IMR-90 (cell line): ENCODE data around the gene VSX2. TPM values are rescaled to one million over a fixed set of nuclear protein-coding genes. Genes with fewer than 3 reads are reported as not detected.

Source experiments
- ATAC-seq: fragments of 200-7000 bp; cut with Tn5 transposase; 2 replicates; pipeline ENCODE4 v1.9.1; 2020; ENCODE audit warnings: low read depth, mild to moderate bottlenecking, moderate library complexity
- BruUV-seq: library from RNA; stranded (reverse); fragments of 400-500 nt; replicated peaks from 2 replicates; lab custom pipeline; 2021; lab: Mats Ljungman, UMichigan
- CTCF ChIA-PET: fragments of 300-600 bp; formaldehyde crosslinking; extraction: SDS; loops from one replicate; lab custom pipeline; 2021; ENCODE audit warnings: antibody characterized with exemption; lab: Yijun Ruan, JAX
- POLR2A ChIA-PET: fragments of 300-600 bp; sonication (Branson Sonifier 250); formaldehyde crosslinking; loops from one replicate; lab custom pipeline; 2022; ENCODE audit warnings: antibody characterized with exemption; ENCODE audit not compliant: unreplicated experiment; lab: Charles Lee
- DNase-seq: peaks from one replicate; pipeline ENCODE4 v3.0.0; 2013
- H2AFZ ChIP-seq: replicated peaks from 2 replicates; pipeline ENCODE3; 2013; ENCODE audit warnings: low read length, mild to moderate bottlenecking; ENCODE audit not compliant: poor library complexity
- H2AK5ac ChIP-seq: 2 replicates; pipeline ENCODE4 v1.6.1; 2013; ENCODE audit warnings: low read depth, low read length, inconsistent platforms
- H2AK9ac ChIP-seq: replicated peaks from 2 replicates; pipeline ENCODE3; 2013; ENCODE audit warnings: mild to moderate bottlenecking, low read depth, low read length, moderate library complexity; ENCODE audit not compliant: poor library complexity
- H2BK120ac ChIP-seq: 2 replicates; pipeline ENCODE4 v1.6.1; 2013; ENCODE audit warnings: low read depth, low read length, inconsistent platforms
- H2BK15ac ChIP-seq: 3 replicates; pipeline ENCODE4 v1.6.1; 2013; ENCODE audit warnings: low read depth, low read length, inconsistent platforms
- H2BK20ac ChIP-seq: 2 replicates; pipeline ENCODE4 v1.6.1; 2013; ENCODE audit warnings: low read depth, mild to moderate bottlenecking, inconsistent platforms, low read length, moderate library complexity
- H2BK5ac ChIP-seq: 2 replicates; pipeline ENCODE4 v1.6.1; 2013; ENCODE audit warnings: mild to moderate bottlenecking, low read depth, low read length, inconsistent platforms; ENCODE audit not compliant: poor library complexity, severe bottlenecking
- H3K14ac ChIP-seq: replicated peaks from 2 replicates; pipeline ENCODE4 v1.6.1; 2013; ENCODE audit warnings: low read depth, low read length, inconsistent platforms
- H3K18ac ChIP-seq: 2 replicates; pipeline ENCODE4 v1.6.1; 2013; ENCODE audit warnings: low read depth, low read length, control low read depth
- H3K23ac ChIP-seq: 2 replicates; pipeline ENCODE4 v1.6.1; 2013; ENCODE audit warnings: low read depth, low read length, inconsistent platforms
- H3K27ac ChIP-seq: 2 replicates; pipeline ENCODE4 v1.5.1; 2013; ENCODE audit warnings: mild to moderate bottlenecking, control low read depth, low read length; ENCODE audit not compliant: insufficient read depth
- H3K27me3 ChIP-seq: 2 replicates; pipeline ENCODE4 v1.6.1; 2013; ENCODE audit warnings: low read length; ENCODE audit not compliant: control insufficient read depth, insufficient read depth
- H3K36me3 ChIP-seq: 2 replicates; pipeline ENCODE4 v1.6.1; 2013; ENCODE audit warnings: low read length, mixed read lengths; ENCODE audit not compliant: control insufficient read depth, insufficient read depth
- H3K4ac ChIP-seq: 2 replicates; pipeline ENCODE4 v1.6.1; 2013; ENCODE audit warnings: low read depth, low read length, inconsistent platforms
- H3K4me1 ChIP-seq: 2 replicates; pipeline ENCODE4 v1.6.1; 2013; ENCODE audit warnings: low read length, mixed read lengths; ENCODE audit not compliant: control insufficient read depth, insufficient read depth
- H3K4me2 ChIP-seq: 2 replicates; pipeline ENCODE4 v1.6.1; 2013; ENCODE audit warnings: low read depth, mild to moderate bottlenecking, control low read depth, low read length, moderate library complexity
- H3K4me3 ChIP-seq: 2 replicates; pipeline ENCODE4 v1.5.1; 2013; ENCODE audit warnings: low read depth, mild to moderate bottlenecking, control low read depth, low read length, moderate library complexity; ENCODE audit not compliant: insufficient read depth
- H3K56ac ChIP-seq: 2 replicates; pipeline ENCODE4 v1.6.1; 2013; ENCODE audit warnings: low read length, inconsistent platforms; ENCODE audit not compliant: insufficient read depth; ENCODE audit errors: extremely low read depth
- H3K79me1 ChIP-seq, 2 experiments: 2 replicates each; pipeline ENCODE4 v1.6.1; 2013; ENCODE audit warnings: low read length in 2 of 2, inconsistent platforms in 1 of 2, low read depth in 1 of 2
- H3K9ac ChIP-seq: 2 replicates; pipeline ENCODE4 v1.6.1; 2013; ENCODE audit warnings: low read depth, low read length, control low read depth
- H3K9me1 ChIP-seq: 2 replicates; pipeline ENCODE4 v1.6.1; 2013; ENCODE audit warnings: low read length, inconsistent platforms; ENCODE audit not compliant: insufficient read depth
- H3K9me3 ChIP-seq: 2 replicates; pipeline ENCODE4 v1.6.1; 2013; ENCODE audit warnings: low read length; ENCODE audit not compliant: control insufficient read depth, insufficient read depth
- H4K20me1 ChIP-seq: 2 replicates; pipeline ENCODE4 v1.6.1; 2013; ENCODE audit warnings: low read length, inconsistent platforms; ENCODE audit not compliant: insufficient read depth
- H4K5ac ChIP-seq: 2 replicates; pipeline ENCODE4 v1.6.1; 2013; ENCODE audit warnings: mild to moderate bottlenecking, low read depth, low read length, control low read depth
- H4K8ac ChIP-seq, 2 experiments: 2 replicates each; pipeline ENCODE4 v1.6.1; 2013; ENCODE audit warnings: low read depth in 2 of 2, low read length in 2 of 2, control low read depth in 1 of 2, inconsistent platforms in 1 of 2
- H4K91ac ChIP-seq: 2 replicates; pipeline ENCODE4 v1.6.1; 2013; ENCODE audit warnings: low read depth, low read length, inconsistent platforms; ENCODE audit not compliant: insufficient read depth
- BHLHE40 ChIP-seq: fragments of 150-350 bp; IDR thresholded peaks from 2 replicates; pipeline ENCODE4 v1.6.1; 2016; ENCODE audit warnings: mild to moderate bottlenecking, low read depth, low read length
- CEBPB ChIP-seq: IDR thresholded peaks from 2 replicates; pipeline ENCODE4 v1.6.1; 2012; ENCODE audit warnings: low read depth, low read length, improper control_type of control experiment
- CHD1 ChIP-seq: IDR thresholded peaks from 2 replicates; pipeline ENCODE4 v1.6.1; 2012; ENCODE audit warnings: low read depth, low read length, improper control_type of control experiment
- FOS ChIP-seq: fragments of 150-350 bp; IDR thresholded peaks from 2 replicates; pipeline ENCODE4 v1.6.1; 2016; ENCODE audit warnings: low read depth, low read length
- MAFK ChIP-seq: IDR thresholded peaks from 2 replicates; pipeline ENCODE4 v1.6.1; 2012; ENCODE audit warnings: low read depth, low read length, improper control_type of control experiment
- MAZ ChIP-seq: IDR thresholded peaks from 2 replicates; pipeline ENCODE4 v1.6.1; 2012; ENCODE audit warnings: low read depth, mild to moderate bottlenecking, low read length, improper control_type of control experiment, moderate library complexity, borderline replicate concordance
- MXI1 ChIP-seq: IDR thresholded peaks from 2 replicates; pipeline ENCODE4 v1.6.1; 2012; ENCODE audit warnings: low read depth, mild to moderate bottlenecking, low read length, moderate library complexity, borderline replicate concordance
- NFE2L2 ChIP-seq: fragments of 150-350 bp; IDR thresholded peaks from 2 replicates; pipeline ENCODE4 v1.6.1; 2016; ENCODE audit warnings: low read depth, mild to moderate bottlenecking, low read length
- POLR2A ChIP-seq: IDR thresholded peaks from 2 replicates; pipeline ENCODE4 v1.6.1; 2012; ENCODE audit warnings: mild to moderate bottlenecking, low read depth, low read length
- RAD21 ChIP-seq: IDR thresholded peaks from 2 replicates; pipeline ENCODE4 v1.6.1; 2012; ENCODE audit warnings: low read length, improper control_type of control experiment
- RFX5 ChIP-seq: IDR thresholded peaks from 2 replicates; pipeline ENCODE4 v1.8.0; 2012; ENCODE audit warnings: low read depth, mild to moderate bottlenecking, low read length, moderate library complexity
- WGBS, 2 experiments: methylation state at CpG; one replicate each; pipeline versions ENCODE4 v1.1.5 to v1.1.7; 2013; ENCODE audit warnings: missing lambda C conversion rate in 2 of 2; ENCODE audit not compliant: insufficient read length in 1 of 2; ENCODE audit errors: extremely low coverage in 2 of 2; 5-methylcytosine and 5-hydroxymethylcytosine counted together
- dilution Hi-C: fragments of 300-500 bp; cut with HindIII; formaldehyde crosslinking; loops from one replicate; pipeline ENCODE4 v1.14.3; 2018; ENCODE audit warnings: low sequenced_read_pairs; ENCODE audit not compliant: unreplicated experiment
- in situ Hi-C: fragments of 300-500 bp; cut with MboI; formaldehyde crosslinking; loops from 3 replicates; pipeline ENCODE4 v1.14.3; 2019; ENCODE audit warnings: low sequenced_read_pairs, inconsistent platforms, mixed read lengths
- intact Hi-C: fragments of 100-400 bp; cut with micrococcal nuclease; formaldehyde crosslinking; loops from 2 replicates; pipeline ENCODE4 v1.10.0; 2022
- polyA plus RNA-seq, 3 experiments: library from polyadenylated mRNA; depleted of rRNA; stranded (reverse); fragments of >200 nt; gene quantifications; 2 replicates each; pipeline ENCODE4 v1.2.3, GENCODE V29; 2012; ENCODE audit warnings: low replicate concordance in 1 of 3
- total RNA-seq: library from RNA; depleted of rRNA; stranded (reverse); fragments of >200 nt; gene quantifications from 2 replicates; pipeline ENCODE4 v1.2.3, GENCODE V29; 2012
- TF ChIP-seq, protein P1 (sequence below): conservative IDR thresholded peaks from 2 replicates; pipeline ENCODE4 v1.5.1; 2012; ENCODE audit warnings: mild to moderate bottlenecking, low read depth, low read length, improper control_type of control experiment

Gene VSX2
- total and polyA plus RNA-seq, 2 of the 4 experiments (the other 2 are of a cell fraction): not detected

- Histone ChIP-seq H3K9me1 (no peaks in the 10 kb centered on the region), H2BK5ac (no peak overlapping the region), H3K9ac (no peak overlapping the region), H3K4me3 (no peak overlapping the region), H3K4ac (no peak overlapping the region), H2AK5ac (no peak overlapping the region), H3K18ac (no peak overlapping the region), H4K20me1 (no peaks in the 10 kb centered on the region), H2BK120ac (no peak overlapping the region), H3K27me3 (peaks cover 62% of the 10 kb centered on the region), H3K9me3 (no peaks in the 10 kb centered on the region), H2AFZ (no peak overlapping the region), H2BK15ac (no peak overlapping the region), H3K4me2 (no peak overlapping the region), H3K79me1 (no peaks in the 10 kb centered on the region), H3K27ac (no peak overlapping the region), H2BK20ac (no peak overlapping the region), H4K8ac (no peak overlapping the region), H3K56ac (no peak overlapping the region), H3K4me1 (no peaks in the 10 kb centered on the region), H4K5ac (no peak overlapping the region), H3K14ac (no peak overlapping the region), H3K36me3 (no peaks in the 10 kb centered on the region), H4K91ac (no peak overlapping the region), H2AK9ac (no peak overlapping the region), H3K23ac (no peak overlapping the region)
- no TSS peak for BruUV-seq
- dilution Hi-C loops (no loop called here), intact Hi-C loops (no loop called here), in situ Hi-C loops (no loop called here)
- POLR2A ChIA-PET: no interaction called here
- WGBS, 2 experiments: no CpG with 5 or more reads among the region's 7 CpGs
- TF ChIP-seq CEBPB: no peak
- no peak for TF ChIP-seq BHLHE40
- no peak for TF ChIP-seq MAZ
- no peak for TF ChIP-seq MXI1
- no peak for TF ChIP-seq NFE2L2
- TF ChIP-seq CHD1: no peak
- no peak for TF ChIP-seq MAFK
- no peak for TF ChIP-seq POLR2A
- no peak for TF ChIP-seq RAD21
- TF ChIP-seq, protein P1, sequence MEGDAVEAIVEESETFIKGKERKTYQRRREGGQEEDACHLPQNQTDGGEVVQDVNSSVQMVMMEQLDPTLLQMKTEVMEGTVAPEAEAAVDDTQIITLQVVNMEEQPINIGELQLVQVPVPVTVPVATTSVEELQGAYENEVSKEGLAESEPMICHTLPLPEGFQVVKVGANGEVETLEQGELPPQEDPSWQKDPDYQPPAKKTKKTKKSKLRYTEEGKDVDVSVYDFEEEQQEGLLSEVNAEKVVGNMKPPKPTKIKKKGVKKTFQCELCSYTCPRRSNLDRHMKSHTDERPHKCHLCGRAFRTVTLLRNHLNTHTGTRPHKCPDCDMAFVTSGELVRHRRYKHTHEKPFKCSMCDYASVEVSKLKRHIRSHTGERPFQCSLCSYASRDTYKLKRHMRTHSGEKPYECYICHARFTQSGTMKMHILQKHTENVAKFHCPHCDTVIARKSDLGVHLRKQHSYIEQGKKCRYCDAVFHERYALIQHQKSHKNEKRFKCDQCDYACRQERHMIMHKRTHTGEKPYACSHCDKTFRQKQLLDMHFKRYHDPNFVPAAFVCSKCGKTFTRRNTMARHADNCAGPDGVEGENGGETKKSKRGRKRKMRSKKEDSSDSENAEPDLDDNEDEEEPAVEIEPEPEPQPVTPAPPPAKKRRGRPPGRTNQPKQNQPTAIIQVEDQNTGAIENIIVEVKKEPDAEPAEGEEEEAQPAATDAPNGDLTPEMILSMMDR: no peak
- TF ChIP-seq FOS: no peak
- TF ChIP-seq RFX5: no peak
- DNase-seq (no peak), ATAC-seq (no peak)
- CTCF ChIA-PET: no interaction called here
These were observed 17.5 kb upstream of the VSX2 start for GRCh38 chr14:74221741-74222140.
